HG02938 (cell line): Measurements from ENCODE around the gene CFAP43.
"Not testable (repeated sequence)": the region's sequence is repeated elsewhere in the genome, so short reads cannot be mapped to it uniquely, and the experiment has no call there.

Experiments
- ATAC-seq: cut with Tn5 transposase; IDR thresholded peaks from one replicate; pipeline ENCODE4 v1.9.1; 2021; ENCODE audit warnings: mild to moderate bottlenecking, moderate library complexity; ENCODE audit not compliant: unreplicated experiment

The CFAP43 gene

DNA sequence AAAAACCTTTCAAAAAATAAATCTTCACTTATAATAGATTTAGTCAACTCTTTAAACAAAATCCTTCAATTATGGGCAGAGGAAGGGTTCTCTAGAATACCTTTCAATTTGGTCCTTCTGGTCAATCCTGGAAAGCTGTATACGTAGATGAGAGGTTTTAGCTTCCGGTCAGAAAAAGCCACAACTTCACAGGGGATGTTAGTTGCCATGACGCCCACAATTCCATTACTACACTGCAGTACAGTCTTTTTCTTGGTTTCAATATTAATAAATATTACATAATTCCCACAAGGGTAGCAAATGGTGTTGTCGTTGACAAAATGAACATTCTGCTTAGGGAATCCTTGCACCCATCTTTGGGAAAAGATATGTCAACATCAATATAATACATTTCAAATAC, 1.7 kb downstream of the CFAP43 start:
- ATAC-seq: no peak

DNA sequence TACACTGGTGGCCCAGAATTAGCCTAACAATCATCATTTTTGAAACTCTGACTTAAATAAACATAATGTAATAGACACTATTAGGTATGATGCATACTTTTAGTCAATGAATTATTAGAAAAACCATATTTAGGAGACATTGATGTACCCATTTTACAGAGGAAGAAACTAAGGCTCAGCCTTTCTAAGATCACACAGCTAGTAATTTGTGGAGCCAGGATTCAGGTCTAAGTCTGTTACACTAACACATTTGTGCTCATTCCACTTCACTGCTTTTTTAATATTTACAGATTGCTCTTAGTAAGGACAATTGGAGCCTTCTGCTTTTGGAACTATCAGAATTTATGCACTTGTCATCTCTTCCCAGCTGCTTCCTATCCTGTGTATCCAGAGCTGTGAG, 8.9 kb downstream of the CFAP43 start:
- no peak for ATAC-seq

DNA sequence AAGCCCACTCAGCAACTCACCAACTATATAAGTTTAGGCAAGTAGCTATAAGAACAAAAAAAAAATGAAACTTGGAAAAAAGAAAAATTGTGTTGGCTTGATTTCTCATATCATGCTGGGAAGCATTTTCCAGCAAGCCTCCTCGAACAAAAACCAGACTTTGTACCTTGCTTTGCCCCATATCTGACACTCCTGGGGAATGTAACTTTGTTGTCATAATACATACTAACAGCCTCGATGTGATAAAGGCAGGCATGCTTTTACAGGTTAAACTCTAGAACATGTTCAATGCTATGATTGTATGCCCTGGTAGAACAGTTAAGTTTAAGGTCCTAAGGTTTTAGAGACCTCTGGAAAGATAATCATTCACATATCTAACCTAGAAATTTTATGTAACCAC, 11.6 kb downstream of the CFAP43 start:
- ATAC-seq: no peak

DNA sequence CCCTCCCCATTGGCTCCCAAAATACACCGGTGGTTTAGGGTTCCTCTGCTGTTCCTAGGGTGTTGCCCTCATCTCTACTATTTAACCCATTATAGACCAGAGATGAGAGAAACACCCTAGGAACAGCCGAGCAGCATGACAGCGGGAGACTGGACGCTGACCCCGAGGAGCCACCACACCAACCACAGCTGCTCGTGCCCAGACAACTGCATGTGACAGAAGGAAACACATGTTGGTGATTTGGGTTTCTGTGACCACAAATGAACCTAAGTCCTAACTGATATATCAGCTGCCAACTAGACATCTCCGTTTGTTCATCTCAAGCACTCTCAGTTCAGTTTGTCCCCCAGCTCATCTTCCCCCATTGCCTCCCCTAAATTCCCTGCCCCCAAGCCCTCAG, 13.4 kb downstream of the CFAP43 start:
- ATAC-seq: no peak

DNA sequence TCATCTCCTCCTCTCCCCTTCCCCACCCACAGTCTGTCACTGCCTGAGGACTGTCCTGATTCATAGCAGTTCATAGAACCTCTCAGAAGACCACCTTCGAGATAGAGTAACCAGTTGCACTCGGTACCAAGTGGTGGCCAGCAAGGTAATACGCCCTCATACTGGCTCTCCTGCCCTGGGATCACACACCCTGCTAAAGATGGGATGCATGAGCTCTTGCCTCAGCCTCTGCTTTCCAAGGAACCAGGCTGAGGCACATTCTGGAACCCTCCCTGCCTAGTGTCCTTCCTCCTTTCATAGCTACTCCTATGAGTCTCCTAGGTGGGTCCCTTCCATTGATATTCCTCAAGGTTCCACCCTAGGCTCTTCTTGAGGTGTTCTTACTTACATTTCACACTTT, 15.5 kb downstream of the CFAP43 start:
- no peak for ATAC-seq

DNA sequence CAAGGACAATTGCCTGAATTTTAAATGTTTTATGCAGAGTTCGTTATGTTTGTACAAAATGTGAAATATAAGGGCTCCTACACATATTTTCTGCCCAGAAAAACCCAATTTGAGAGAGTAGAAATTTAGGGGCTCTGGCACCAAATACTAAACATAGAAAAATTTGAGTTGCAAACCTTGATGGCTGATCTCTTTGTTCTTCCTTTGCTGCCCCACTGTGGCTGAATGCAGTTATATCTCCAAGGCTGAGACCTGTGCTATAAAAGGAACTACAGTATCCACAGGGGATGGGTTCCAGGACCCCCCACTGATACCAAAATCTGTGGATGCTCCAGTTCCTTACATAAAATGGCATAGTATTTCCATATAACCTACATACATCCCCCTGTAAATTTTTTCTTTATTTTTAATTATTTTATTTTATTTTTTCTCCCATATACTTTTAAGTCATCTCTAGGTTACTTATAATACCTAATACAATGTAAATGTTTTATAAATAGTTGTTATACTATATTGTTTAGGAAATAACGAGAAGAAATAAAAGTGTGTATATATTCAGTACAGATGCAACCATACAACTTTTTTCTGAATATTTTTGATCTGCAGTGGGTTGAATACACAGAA, 22.5 kb downstream of the CFAP43 start:
- ATAC-seq: no peak

DNA sequence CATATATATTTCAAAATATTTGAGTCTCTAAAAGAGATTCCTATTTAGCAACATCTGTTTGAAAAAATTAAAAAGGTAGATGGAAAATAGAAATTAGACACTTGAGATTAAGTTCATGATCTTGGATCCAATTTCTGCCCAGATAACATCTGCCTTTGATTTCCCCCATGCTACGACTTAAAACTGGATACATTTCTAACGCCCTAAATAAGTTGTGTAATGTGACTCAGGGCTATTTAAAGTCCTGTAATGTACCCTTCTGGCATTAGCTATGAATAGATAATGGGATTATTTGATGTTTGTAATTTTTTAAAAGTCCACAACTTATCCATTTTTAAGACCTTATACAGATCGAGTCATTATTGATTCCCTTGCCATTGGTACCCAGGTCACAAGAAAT, 23.4 kb downstream of the CFAP43 start:
- no peak for ATAC-seq

DNA sequence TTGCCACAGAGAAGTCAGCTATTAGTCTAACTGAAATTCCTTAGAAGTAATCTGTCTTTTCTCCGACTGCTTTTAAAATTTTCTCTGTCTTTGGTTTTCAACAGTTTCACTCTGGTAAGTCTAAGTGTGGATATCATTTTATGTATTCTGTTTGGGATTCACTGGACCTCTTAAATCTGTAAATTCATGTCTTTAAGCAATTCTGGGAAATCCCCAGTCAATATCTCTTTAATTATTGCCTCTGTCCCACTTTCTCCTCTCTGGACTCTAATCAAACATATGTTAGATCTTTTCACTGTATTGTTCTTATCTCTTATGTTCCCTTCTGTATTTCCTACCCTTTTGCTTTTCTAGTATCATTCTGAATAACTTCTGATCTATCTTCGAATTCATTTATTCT, 29.9 kb downstream of the CFAP43 start:
- no peak for ATAC-seq

DNA sequence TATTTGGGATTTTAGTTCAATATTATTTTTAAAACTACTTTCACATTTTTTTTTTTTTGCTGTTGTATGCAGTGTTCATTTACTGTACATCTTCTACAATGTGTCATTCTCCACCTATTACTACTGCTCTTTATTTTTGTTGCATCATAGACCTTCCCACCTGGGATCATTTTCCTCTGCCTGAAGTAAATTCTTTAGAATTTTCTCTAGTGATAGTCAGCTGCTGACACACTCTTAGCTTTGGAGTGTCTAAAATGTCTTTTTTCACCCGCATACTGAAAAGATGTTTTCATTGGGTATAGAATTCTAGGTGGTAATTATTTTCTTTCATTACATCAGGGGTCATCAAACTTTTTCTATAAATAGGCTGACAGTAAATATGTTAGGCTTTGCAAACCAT, 30.5 kb downstream of the CFAP43 start:
- no peak for ATAC-seq

DNA sequence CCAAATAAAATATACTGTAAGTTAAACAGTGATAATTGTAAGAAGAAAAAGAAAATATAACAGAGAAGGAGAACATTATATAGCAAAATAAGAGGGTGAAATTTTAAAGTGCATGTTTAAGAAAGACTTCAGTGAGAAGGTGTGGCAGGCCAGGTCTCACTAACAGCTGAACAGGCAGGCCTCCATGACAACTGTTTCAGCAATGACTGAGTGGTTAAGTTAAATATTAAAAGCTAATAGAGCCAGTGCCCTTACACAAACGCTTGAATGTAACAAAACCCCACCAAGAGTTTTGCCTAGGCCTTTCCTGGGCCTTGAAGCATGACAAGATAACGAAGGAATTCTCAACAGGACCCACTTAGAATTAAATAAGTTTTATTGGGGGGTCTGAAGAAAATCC, 32.6 kb downstream of the CFAP43 start:
- no peak for ATAC-seq

DNA sequence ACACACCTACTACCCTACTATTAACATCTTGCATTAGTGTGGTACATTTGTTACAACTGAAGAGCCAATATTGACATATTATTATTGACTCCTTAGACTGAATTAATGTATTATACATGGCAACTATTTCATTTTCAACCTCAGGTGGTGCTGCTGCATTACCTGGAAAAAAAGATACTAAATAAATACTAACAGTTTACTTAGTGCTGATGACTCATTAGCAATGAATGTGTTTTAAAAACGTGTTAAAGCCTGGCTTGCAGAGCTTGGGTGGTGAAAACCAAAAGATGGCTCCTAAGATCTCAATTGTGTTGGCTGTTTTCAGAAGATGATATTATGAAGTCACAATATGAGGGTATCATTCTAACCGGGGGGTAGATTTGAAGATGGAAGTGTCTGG, 34.8 kb downstream of the CFAP43 start:
- ATAC-seq: no peak

DNA sequence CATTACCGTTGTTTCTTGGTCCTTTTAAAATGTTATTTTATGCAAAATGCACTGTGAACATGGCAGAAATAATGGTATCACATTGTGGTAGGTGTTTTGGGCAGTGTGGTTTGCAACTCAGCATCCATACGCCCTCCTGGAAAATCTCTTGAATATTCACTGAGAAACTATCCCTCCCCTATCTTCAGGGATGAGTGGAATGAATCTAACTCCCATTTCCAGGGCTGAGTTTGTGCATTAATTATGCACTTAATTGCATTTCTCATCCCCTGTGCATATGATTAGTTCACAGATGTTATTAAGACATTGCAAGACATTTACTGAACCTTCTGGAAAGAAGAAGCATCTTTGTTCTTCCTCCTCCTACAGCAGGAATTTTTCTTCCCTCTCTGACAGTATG, 36.5 kb downstream of the CFAP43 start:
- ATAC-seq: no peak

DNA sequence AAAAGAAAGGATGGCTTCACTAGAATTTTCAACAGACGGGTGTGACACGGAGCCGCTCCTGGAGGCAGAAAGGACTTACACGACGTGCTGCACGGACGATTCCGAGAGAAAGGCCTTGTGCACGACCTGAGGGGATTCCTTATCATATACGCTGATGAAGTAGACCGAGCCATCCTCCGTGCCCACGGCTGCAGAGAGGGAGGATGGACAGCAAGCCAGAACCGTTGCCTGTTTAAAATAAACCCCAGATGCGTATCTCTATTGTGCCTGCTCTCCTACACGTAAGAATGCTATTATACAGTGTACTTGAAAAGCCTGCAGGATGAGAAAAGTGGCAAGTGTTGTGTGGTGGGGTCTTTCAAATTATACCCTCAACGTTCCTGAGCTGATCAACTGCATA, 38.4 kb downstream of the CFAP43 start:
- no peak for ATAC-seq

DNA sequence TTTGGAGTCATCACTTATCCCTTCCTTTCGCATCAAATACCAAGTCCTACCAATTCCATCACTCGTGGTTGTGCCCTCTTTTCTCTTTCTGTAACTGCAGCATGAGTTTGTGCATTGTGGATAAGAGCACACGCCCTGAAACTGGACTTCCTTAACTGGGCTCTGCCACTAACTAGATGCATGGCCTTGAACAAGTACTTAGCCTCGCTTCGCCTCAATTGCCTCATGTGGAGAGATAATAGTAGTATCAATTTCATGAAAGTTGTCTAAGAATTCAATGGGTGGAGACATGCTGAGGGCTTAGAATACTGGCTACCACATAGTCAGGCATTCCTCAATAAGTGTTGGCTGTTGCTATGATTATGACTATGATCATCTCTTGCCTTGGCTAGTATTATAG, 41.5 kb downstream of the CFAP43 start:
- no peak for ATAC-seq

DNA sequence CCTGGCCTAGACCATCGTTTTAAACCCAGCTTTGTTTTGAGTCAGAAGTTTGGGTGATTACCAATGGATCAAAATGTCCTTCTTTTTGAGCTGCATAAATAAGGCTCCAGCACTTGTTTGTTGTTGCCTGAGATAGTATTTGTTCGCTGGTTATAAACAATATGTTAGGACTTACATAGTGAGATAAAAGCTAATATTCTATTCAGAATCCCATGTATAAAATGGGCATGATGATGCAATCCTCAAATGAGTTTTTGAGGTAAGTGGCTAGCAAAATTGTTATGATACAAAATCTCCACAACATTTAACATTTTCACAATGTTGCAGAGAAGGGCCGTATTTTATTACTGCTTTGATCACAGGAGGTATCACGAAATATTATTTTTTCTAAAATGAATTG, 48.5 kb downstream of the CFAP43 start:
- ATAC-seq: no peak

DNA sequence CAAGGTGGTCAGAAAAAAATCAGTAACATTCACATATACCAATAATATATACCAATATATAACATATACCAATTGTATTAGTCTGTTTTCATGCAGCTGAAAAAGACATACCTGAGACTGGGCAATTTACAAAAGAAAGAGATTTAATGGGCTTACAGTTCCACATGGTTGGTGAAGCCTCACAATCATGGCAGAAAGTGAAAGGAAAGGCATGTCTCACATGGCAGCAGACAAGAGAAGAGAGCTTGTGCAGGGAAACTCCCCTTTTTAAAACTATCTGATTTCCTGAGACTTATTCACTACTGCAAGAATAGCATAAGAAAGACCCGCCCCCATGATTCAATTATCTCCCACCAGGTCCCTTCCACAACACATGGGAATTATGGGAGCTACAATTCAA, 58.0 kb downstream of the CFAP43 start:
- not testable (repeated sequence) for ATAC-seq

DNA sequence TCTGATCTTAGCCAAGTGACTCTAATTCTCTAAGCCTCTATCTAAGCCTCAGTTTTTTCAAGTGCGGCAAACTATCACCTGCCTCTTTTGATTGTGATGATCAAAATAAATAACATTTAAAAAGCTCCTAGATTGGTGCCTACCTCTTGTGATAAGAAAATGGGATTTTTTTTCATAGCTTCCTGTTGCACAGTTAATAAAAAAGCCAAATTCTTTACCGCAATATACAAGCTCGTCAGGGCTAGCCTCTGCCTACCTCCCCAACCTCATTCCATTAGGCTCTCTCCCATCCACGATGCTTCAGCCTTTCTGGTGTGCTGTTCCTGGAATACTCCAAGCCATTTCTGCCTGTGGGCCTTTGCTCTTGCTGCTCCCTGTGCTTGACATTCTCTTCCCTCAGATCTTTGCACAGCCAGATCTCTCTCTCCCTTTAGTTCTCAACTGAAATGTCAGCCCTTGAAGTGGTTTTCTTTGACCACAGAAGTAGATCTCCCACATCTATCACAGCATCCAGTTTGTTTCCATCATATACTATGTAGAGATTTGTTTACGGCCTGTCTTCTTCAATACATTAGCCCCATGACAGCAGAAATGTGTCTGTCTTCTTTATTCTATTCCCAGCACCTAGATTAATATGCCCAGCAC, 61.4 kb downstream of the CFAP43 start:
- no peak for ATAC-seq

DNA sequence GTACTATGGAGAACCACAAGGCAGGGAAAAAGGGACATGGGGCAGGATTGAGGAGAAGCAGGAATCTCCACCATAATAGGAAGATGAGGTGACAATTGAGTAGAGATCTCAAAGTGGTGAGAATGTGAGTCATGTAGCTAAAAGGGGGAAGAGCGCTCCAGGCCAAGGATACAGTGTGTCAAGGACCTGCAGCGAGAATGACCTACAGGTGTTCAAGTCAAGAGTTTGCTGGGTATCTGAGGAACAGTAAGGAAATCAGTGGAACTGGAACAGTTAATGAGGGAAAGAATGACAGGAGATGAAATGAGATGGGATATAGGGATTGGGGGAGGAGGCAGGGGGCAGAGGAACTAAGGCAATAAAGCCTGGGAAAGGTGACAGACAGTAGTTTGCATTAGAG, 76.6 kb downstream of the CFAP43 start:
- no peak for ATAC-seq

DNA sequence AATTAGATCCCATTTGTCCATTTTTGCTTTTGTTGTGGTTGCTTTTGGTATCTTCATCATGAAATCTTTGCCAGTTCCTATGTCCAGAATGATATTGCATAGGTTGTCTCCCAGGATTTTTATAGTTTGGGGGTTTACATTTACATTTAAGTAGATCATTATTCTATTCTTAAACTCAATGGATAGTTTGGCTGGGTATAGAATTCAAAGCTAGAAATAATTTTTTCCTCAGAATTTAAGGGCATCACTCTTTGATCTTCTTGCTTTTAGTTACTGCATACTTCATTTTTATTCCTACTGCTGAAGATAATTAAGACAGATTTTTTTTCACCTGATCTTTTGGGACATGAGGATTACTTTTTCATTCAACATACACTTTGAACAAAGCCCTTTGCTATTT, 80.4 kb downstream of the CFAP43 start:
- no peak for ATAC-seq

DNA sequence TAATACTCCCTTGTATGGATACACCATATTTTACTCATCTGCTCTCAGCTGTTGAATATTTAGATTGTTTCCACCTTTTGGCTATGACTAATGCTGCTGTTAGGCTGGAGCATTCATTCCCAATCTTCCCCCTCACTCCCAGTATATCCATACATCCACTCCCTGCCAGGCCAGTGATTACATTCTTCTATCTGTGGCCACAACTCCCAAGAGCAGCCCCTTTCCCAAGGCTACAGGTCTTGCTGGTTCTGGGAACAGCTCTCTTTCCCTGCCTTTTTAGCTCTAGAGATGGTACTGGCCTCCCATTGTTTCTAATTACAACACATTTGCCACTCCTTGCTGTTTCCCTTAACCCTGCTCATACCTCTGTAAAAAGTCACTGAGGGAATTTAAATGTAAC, 82.0 kb downstream of the CFAP43 start:
- ATAC-seq: no peak

DNA sequence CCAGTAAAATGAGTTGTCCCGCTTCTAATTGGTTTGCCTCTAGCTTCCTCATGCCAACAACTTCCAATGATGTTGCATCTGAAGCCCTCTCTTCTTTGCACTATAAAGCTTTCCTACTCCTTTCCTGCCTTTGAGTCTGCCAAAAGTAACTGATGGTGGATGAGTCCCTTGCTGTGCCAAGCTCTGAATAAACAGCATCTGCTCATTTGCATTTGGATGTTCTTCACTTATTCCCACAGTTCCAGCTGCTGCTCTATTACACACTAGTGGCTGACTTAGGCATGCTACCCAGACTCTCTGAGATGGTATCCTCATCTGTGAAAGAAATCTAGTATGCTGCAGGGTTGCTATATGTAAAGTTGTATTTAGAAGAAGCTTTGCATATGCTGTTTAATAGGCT, 85.3 kb downstream of the CFAP43 start:
- no peak for ATAC-seq

DNA sequence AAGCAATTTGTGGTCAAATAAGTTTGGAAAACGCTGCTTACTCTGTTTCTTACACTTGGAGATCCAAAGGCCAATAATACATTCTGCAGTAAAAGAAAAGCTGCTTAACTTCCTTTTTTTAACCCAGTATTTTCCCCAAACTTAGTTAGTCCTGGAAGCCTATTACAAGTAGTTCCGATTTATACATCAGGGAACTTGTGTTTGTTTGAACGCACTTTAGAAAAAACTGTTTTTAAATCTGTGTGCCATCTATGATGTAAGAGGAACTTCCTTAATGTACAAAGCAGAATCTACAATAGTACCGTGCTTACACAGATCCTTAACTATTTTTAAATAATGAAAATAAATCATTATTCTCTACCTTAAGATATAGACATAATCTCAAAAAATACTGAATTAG, 87.2 kb downstream of the CFAP43 start:
- ATAC-seq: no peak

DNA sequence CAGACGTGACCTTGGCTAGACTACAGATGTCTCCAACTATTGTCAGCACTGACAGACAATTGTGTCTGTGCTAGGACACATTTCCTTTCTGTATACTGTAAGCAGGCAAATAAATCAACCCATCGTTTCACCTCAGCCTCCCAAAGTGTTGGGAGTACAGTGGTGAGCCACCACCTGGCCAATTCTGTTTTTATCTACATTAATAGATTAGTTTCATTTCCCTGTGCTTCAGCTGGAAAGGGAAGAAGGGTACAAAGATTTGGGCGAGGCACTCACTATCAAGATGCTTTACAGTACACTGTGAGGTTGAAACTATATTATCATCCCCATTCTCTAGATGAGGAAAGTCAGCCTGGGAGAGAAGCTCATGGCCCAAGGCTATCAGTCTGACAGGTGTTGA, 88.3 kb downstream of the CFAP43 start:
- no peak for ATAC-seq
